ENCODE measurements around the gene SLC38A9.

DNA sequence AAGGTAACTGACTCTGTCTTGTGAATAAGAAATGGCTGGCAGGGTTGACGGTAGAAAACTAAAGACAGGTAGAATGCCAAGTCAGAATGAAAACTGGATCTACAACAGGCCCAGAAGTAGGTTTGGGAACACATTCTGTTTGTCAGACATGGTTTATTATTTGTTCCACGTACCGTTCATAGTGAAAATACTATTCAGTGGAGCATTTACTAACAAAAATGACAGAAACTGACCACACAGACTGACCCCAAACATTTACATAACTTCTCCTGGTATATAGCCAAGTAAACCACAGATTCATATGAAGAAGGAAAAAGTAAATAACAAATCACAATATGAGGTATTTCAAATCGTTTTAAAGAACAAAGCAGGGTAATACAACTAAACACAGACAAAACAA is 73.7 kb downstream of the SLC38A9 start:
- TF ChIP-seq, protein P1, sequence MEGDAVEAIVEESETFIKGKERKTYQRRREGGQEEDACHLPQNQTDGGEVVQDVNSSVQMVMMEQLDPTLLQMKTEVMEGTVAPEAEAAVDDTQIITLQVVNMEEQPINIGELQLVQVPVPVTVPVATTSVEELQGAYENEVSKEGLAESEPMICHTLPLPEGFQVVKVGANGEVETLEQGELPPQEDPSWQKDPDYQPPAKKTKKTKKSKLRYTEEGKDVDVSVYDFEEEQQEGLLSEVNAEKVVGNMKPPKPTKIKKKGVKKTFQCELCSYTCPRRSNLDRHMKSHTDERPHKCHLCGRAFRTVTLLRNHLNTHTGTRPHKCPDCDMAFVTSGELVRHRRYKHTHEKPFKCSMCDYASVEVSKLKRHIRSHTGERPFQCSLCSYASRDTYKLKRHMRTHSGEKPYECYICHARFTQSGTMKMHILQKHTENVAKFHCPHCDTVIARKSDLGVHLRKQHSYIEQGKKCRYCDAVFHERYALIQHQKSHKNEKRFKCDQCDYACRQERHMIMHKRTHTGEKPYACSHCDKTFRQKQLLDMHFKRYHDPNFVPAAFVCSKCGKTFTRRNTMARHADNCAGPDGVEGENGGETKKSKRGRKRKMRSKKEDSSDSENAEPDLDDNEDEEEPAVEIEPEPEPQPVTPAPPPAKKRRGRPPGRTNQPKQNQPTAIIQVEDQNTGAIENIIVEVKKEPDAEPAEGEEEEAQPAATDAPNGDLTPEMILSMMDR (IDR thresholded peaks at IDR 0.05) = no peak
- no peak for TF ChIP-seq ZFX (IDR thresholded peaks at IDR 0.05; ENCODE audit: borderline replicate concordance)
